HG03432 (cell line): ENCODE measurements around the gene LIN7A.
A peak's percentile ranks its signal among the peaks of the same experiment; 100 is the strongest.
"Not testable (repeated sequence)": the region's sequence is repeated elsewhere in the genome, so short reads cannot be mapped to it uniquely, and the experiment has no call there.

Experiments used
- ATAC-seq: cut with Tn5 transposase; IDR thresholded peaks from one replicate; pipeline ENCODE4 v1.9.1; 2021; ENCODE audit warnings: mild to moderate bottlenecking, moderate library complexity; ENCODE audit not compliant: unreplicated experiment

LIN7A gene

DNA sequence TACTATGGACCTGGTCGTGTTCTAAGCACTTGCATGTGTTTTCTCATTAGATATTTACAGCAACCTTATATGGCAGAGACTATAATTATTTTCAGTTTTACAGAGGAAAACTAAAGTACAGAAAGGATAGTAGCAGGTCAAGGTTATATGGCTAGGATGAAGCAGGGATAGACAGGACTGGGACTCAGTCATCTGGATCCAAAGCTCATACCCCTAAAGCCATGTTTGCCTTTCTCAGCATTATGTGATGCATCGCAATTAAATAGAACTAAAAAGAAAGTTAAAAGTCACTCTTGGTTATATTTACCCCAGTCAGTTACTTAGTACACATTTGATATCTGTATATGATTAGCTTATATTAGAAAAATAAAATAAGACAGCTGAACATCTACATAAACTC lies 13.3 kb downstream of the LIN7A start:
- ATAC-seq: no peak

DNA sequence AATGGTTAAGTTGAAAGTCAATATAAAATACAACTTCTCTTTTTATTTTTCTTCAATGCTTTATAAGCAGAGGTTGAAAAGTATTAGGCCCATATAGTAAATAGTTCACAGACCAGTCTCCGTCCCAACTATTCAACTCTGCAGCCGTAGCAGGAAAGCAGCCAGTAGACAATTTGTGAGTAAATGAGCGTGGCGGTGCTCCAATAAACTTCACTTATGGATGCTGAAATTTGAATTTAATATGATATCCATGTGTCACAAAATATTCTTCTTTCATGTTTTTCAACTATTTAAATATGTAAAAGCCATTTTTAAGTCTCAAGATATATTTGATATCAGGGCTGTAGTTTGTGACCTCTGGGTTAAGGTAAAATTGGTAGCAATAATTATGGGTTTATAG lies 17.7 kb downstream of the LIN7A start:
- no peak for ATAC-seq

- no peak for ATAC-seq
Measured at GRCh38 chr12:80917651-80918050, 20.1 kb downstream of the LIN7A start.

- ATAC-seq: no peak
Measured at GRCh38 chr12:80912901-80913770, 24.6 kb downstream of the LIN7A start.

GRCh38 chr12:80909370-80909769 lies 28.4 kb downstream of the LIN7A start:
- no peak for ATAC-seq

DNA sequence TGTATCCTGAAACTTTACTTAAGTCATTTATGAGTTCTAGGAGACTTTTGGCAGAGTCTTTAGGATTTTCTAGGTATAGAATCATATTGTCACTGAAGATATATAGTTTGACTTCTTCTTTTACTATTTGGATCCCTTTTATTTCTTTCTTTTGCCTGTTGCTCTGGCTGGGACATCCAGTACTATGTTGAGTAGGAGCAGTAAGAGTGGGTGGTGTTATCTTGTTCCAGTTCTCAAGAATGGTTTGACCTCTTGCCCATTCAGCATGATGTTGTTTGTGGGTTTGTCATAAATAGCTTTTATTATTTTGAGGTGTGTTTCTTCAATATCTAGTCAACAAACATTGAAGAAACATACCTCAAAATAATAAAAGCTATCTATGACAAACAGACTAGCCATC lies 35.0 kb downstream of the LIN7A start:
- ATAC-seq: no peak

DNA sequence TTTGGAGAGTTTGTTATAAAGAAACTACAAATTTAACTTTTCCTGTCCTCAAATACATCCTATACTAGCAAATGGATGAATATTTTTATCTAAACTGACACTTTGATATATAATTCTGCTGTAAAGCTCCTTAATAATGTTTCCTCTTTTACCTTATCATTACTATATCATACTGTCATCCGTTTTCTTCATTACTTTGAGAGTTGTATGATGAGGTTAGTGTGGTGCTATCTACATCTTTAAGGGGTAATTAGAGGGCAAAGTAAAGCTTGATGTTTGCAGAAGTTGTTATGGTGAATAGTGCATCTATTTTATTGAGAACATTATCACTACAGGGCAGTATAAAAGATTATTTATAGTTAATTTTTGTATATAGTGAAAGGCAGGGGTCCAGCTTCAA lies 36.1 kb downstream of the LIN7A start:
- no peak for ATAC-seq

DNA sequence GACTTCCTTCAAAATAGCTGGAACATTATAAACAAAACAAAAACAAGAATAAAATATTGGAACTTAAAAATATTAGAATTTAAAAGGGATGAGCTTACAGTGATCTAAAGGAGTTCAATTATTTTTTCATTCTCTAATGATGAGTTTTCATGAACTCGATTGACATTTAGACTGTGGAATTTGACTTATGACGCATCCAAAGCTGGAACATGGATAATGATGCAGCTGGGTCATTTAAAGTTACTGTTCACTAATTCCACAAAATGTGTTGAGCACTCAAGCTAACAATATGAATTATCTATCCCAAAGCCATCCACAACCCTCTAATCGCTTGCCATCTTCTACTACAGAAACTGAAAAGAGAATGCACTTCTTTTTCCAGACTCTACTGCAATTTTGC lies 42.5 kb downstream of the LIN7A start:
- no peak for ATAC-seq

- no peak for ATAC-seq
Measured at GRCh38 chr12:80894179-80894578, 43.6 kb downstream of the LIN7A start.

- peak; percentile 80 for ATAC-seq
Measured at GRCh38 chr12:80892597-80893445, 44.9 kb downstream of the LIN7A start.

DNA sequence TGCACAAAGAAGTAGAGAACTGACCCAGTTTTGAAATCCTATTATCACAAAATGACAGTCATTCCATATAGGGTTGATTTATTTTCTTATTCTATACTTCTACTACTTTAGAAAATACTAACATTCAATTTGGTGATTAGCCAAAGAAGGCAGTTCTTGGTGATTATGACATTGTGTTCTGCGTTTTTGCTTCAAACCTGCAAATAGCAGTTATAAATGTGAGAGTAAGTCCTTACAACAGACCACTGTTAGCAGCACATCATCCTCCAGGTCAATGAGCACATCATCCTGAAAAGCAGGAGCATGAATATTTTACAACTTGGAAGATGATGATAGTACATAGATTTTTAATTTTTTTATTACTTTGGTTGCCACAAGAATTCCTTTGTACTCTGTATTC lies 53.1 kb downstream of the LIN7A start:
- no peak for ATAC-seq

DNA sequence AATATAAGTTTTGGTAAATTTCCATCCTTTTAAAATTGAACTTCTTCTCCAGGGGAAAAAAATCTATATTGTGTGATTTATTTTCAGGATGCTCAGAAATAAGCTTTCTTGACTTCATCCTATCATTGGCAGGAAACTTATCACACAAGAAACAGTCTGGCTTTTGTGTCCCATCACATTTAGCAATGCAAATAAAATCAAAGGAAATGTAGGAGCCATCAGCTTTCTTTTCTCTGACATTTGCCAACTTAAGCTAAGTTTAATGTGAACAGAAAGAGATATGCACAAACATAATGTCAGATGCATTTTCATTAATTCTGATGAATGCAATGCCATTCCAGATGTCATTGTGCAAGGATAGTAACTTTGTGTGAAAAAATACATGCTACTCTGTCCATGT lies 56.6 kb downstream of the LIN7A start:
- ATAC-seq: no peak

GRCh38 chr12:80878452-80878851 lies 59.3 kb downstream of the LIN7A start:
- not testable (repeated sequence) for ATAC-seq

GRCh38 chr12:80877721-80878265 lies 59.9 kb downstream of the LIN7A start:
- ATAC-seq: no peak

GRCh38 chr12:80872053-80872452 lies 65.7 kb downstream of the LIN7A start:
- no peak for ATAC-seq

DNA sequence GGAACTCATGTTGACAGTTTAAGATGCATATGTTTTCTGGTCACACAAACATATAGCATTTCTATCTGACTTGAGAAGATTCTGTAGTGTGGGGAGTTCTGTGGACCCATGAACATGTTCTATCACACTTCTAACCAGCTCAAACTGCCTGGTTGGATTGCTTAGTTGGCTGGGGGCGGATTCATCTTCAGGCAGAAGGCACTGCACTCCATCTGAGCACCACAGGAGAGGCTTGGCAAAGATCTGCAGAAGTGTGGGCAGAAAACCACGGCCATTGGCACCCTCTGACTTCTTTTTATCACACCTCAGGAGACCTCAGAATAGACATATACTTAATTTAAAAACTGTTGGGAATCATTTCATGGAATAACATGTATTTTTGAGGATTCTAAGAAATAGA lies 68.5 kb downstream of the LIN7A start:
- ATAC-seq: no peak

DNA sequence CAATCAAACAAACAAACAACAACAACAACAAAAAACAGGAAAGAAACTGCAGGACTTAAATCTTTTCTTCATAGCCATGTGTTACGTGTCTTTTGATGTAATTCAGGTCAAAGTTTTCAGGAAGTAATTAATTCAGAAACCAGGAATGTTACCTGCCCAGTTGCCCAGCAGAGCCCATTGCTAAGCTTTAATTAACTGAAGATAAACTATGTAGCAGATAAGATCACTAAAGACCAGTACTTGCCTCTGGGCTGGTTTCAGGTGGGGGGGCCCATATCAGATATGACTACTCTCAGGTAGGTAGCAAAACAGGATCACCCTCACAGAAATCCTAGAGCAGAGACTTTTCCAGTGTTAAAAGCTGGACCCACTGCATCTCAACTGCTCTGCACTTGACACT lies 69.2 kb downstream of the LIN7A start:
- ATAC-seq: no peak

DNA sequence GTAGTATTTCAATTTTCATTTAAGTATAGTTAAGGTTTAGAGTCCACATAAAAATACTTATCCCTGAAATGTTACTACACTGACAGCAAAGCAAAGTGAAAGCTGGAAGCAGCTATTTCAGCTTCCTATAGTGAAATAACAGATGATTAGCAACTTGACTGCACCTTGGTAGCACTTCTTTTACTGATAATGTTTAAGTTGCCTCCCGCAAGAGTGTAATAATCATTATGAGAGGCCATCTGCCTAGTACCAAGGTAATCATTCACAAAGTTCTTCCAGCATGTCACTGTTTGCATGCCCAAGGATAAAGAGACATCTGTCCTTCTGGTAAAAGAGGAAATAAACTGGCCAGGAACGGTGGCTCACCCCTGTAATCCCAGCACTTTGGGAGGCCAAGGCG lies 69.8 kb downstream of the LIN7A start:
- peak; percentile 58 for ATAC-seq

DNA sequence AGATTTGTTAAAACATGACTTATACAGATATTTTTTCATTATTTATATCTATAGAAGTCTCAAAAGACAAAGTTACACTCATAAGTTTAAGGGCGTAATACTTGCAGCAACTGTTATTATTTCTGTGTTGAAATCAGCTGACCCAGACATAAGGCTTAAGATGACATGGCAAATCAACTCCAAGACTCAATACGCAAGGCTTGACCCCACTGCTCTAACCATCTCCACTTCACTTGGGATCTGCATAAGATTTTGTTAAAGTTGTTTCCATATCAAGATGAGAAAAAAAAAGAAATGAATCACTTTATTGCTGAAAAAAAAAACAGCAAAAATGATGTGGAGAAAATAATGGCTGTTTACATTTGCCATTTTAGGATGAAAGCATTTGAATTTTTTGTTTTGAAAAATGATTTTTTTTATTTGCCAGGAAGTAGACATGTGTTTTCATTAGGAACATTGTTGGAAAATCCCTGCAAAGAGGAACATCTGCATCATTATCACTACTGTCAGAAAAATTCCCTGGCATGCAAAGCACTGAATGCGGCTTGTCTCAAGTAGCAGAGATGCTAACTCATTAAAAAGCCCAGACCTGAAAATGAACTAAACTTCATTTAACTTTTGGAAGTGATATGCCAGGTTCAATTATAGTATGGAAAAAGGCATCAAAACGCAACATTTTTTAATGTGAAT lies 73.5 kb downstream of the LIN7A start:
- no peak for ATAC-seq

DNA sequence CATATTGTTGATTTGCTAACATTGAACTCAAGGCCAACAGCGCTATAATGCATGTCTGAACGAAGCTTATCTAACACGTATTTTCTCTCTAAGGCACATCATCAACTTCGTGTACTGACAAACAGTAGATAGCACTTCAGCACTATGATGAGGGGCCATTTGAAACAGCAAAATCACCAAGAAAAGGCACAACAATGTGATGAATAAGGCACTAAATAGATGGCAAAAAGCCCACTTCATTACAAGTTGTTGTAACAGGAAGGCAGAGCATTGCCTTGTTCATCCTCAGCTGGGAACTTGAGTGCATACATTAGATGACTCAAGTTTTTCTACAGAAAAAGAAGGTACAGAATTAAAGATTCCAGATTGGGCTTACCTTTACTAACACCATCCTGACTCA lies 75.2 kb downstream of the LIN7A start:
- ATAC-seq: no peak
